Fibroblast of lung (primary cell): ENCODE data around the gene PLA2G3.

Source experiments
- CTCF ChIP-seq, 2 donors: IDR thresholded peaks in 1 of 2; conservative IDR thresholded peaks in 1 of 2; 1 replicate in 1 of 2; 2 replicates in 1 of 2; pipeline ENCODE4 v1.5.1; 2011 to 2012; ENCODE audit warnings: low read length in 2 of 2, control low read depth in 1 of 2, inconsistent platforms in 1 of 2, low read depth in 1 of 2, mild to moderate bottlenecking in 1 of 2
- EZH2 ChIP-seq: IDR thresholded peaks from 2 replicates; pipeline ENCODE4 v1.5.1; 2012; ENCODE audit warnings: low read length, control low read depth, mild to moderate bottlenecking; ENCODE audit errors: missing control alignments

- TF ChIP-seq CTCF (conservative IDR thresholded peaks at IDR 0.05 in 1 of 2, IDR thresholded peaks at IDR 0.05 in 1 of 2; ENCODE audit: low read depth in 1 of 2, low read length in 2 of 2), result no peak
- TF ChIP-seq EZH2, result no peak
Observed at GRCh38 chr22:31118046-31118820, 22.1 kb downstream of the PLA2G3 start.
